Measurements from ENCODE around the gene OR8B3.
"Not testable (repeated sequence)": the region's sequence is repeated elsewhere in the genome, so short reads cannot be mapped to it uniquely, and the experiment has no call there.

GRCh38 chr11:124396847-124397246, 2.0 kb downstream of the OR8B3 start:
- TF ChIP-seq POLR2AphosphoS5, CTCF, POLR2A (IDR thresholded peaks at IDR 0.05): not testable (repeated sequence)

Data from upper lobe of left lung (tissue), 4 donors.